Activated T-helper 17 cell treated with anti-CD3 and anti-CD28 coated beads, Interleukin-2, amount 50 U/mL, for 72 hours (primary cell): ENCODE data around the gene LARGE2. TPM values are rescaled to one million over a fixed set of nuclear protein-coding genes. Genes with fewer than 3 reads are reported as not detected.
"Not testable (repeated sequence)": the region's sequence is repeated elsewhere in the genome, so short reads cannot be mapped to it uniquely, and the experiment has no call there.

Experiments used
- ATAC-seq: fragments of 150-1000 bp; cut with Tn5 transposase; replicated peaks from 2 replicates; pipeline ENCODE4 v1.10.0; 2021; ENCODE audit warnings: mild to moderate bottlenecking, moderate library complexity
- H3K27ac Mint-ChIP-seq: one replicate; pipeline ENCODE4 v1.8.0; 2022; ENCODE audit warnings: mixed read lengths
- H3K27me3 Mint-ChIP-seq: one replicate; pipeline ENCODE4 v1.8.0; 2022; ENCODE audit warnings: mixed read lengths
- H3K36me3 Mint-ChIP-seq: one replicate; pipeline ENCODE4 v1.8.0; 2022; ENCODE audit warnings: low read depth, mild to moderate bottlenecking, mixed read lengths
- H3K4me1 Mint-ChIP-seq: one replicate; pipeline ENCODE4 v1.8.0; 2022; ENCODE audit warnings: mixed read lengths
- H3K4me3 Mint-ChIP-seq: one replicate; pipeline ENCODE4 v1.8.0; 2022; ENCODE audit warnings: mild to moderate bottlenecking, mixed read lengths
- H3K9me3 Mint-ChIP-seq: one replicate; pipeline ENCODE4 v1.8.0; 2022; ENCODE audit warnings: mixed read lengths
- total RNA-seq, 2 donors: library from RNA; stranded (reverse); gene quantifications; one replicate each; pipeline ENCODE4 v1.2.3, GENCODE V29; 2022

LARGE2 gene
- total RNA-seq, 2 donors from 2014 or later, result 0.80 to 1.8 TPM

DNA sequence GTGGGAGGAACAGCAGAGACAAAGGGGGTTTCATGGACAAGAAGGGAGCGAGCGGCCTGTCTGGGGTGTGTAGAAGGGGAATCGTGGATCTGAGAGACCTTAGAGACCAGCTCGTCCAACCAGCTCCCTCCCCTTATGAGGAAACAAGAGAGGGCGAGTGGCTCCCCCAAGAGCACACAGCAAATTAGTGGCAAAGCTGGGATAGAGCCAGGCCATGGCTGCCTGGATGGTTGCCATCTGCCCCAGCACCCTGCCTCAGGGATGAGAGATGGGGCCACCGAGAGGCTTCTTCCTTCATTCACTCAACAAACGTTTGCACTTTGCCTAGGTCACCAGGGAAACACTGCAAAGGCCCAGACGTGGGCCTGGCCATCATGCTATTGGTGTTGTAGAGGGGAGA is 32.9 kb upstream of the LARGE2 start:
- Mint-ChIP-seq H3K9me3 (no peaks in the 10 kb centered on the region), H3K4me3 (no peak overlapping the region), H3K36me3 (no peaks in the 10 kb centered on the region), H3K27me3 (peaks cover 8% of the 10 kb centered on the region), H3K27ac (no peak overlapping the region), H3K4me1 (no peaks in the 10 kb centered on the region)
- ATAC-seq, result no peak

DNA sequence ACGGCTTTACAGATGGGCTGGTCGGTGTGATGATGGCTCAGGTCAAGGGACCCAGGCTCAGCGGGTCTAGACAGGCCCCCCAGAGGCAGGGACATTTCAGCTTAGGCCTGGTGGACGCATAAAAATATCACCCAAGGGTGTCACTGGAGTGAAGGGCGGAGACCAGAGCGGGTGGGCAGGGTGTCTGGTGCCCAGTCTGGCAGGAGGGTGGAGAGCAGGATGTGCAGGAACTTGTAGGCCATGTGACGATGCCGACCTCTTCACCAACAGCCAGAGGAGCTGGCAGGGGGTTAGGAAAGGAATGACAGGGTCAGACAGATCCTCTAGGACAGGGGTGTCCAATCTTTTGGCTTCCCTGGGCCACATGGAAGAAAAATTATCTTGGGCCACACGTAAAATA is 32.5 kb upstream of the LARGE2 start:
- Mint-ChIP-seq H3K9me3 (no peaks in the 10 kb centered on the region), H3K4me1 (no peaks in the 10 kb centered on the region)

DNA sequence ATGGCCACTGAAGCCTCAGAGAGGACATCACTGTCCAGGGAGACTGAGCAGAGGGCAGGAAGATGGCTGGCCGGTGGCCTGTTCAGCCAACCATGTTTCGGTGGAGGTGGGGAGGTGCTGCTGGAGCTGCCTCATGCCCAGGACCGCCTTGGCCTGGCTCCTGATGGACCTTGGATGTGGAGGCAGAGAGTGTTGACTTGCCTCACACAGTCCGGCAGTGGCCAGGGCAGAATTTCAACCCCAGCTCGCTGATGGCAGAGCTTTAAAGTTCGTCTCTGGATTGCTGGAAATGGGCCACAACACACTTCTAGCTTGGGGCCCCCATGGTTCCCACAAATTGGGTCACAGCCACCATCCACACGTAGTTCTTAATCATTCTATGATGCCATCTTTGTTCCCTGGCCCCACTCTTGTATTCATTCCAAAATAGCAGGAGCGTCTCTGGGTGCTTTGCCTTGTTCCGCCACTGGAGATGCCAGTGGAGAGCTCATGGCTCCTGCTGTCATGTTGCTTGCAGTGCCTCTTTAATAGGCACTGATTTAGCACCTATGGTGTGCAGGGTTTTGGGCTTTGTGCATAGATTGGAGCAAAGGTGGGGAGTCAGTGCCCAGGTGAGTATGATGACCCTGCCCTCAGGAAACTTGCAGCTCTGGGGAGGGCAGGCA is 31.4 kb upstream of the LARGE2 start:
- no peaks in the 10 kb centered on the region for H3K9me3 Mint-ChIP-seq
- ATAC-seq, result no peak
- no peaks in the 10 kb centered on the region for H3K4me1 Mint-ChIP-seq
- no peak overlapping the region for H3K4me3 Mint-ChIP-seq
- no peak overlapping the region for H3K27ac Mint-ChIP-seq
- H3K27me3 Mint-ChIP-seq, result peaks cover 15% of the 10 kb centered on the region
- H3K36me3 Mint-ChIP-seq, result no peaks in the 10 kb centered on the region

More for the DNA sequence above, 32.5 kb upstream of the LARGE2 start:
- H3K27me3 Mint-ChIP-seq, result peaks cover 12% of the 10 kb centered on the region
- no peak for ATAC-seq
- no peak overlapping the region for H3K27ac Mint-ChIP-seq
- no peaks in the 10 kb centered on the region for H3K36me3 Mint-ChIP-seq
- H3K4me3 Mint-ChIP-seq, result no peak overlapping the region

DNA sequence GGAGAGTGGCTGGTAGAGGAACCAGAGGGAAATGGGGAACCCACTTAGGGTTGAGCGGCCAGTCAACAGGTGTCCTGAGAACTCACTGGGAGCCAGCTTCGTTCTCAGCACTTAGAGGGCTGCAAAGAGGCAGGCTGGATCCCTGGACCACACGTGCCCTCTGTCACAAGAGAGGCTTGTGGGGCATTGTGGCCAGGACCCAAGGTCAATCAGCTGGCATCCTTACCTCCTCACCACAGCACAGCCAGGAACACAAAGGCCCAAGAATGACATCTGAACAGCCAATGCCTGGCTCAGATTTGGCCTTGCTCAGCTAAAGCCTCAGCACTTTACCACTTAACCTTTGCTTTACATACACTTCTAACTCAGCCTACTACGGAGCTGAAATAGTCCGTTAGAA is 29.6 kb upstream of the LARGE2 start:
- no peak for ATAC-seq
- H3K36me3 Mint-ChIP-seq, result no peaks in the 10 kb centered on the region
- no peaks in the 10 kb centered on the region for H3K4me1 Mint-ChIP-seq
- no peaks in the 10 kb centered on the region for H3K9me3 Mint-ChIP-seq
- no peak overlapping the region for H3K4me3 Mint-ChIP-seq
- peaks cover 16% of the 10 kb centered on the region for H3K27me3 Mint-ChIP-seq
- H3K27ac Mint-ChIP-seq, result no peak overlapping the region

DNA sequence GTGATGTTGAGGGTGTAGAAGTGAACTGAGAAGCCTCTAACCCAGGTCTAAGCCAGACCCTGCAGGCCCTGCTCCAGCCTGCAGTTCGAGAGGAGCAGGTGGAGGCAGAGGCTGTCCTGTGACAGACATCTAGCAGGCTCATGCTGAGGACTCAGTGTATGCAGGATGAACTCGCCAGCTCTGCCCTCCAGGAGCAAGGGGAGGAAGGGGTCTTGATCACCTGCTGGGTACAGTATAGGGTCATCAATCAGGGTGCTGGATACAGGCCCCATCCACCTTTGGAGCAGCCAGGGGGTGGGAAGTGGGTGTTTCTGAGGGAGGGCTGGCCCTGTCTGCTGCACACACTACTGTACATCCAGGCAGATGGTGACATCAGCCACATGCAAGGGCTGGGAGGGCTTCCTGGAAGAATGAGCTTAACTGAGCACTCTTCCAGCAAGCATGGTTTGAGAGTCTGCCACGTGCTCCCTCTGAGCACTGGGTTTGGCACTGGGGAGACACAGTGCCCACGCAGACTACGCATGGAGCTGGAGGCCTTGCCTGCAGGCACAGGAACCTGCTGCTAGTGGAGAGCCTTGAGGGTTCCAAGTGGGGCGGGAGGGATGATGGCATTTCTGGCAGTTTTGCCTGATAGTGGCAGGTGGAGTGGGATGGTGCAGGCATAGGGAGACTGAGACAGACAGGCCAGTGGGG is 27.8 kb upstream of the LARGE2 start:
- Mint-ChIP-seq H3K27ac (no peak overlapping the region), H3K4me3 (no peak overlapping the region), H3K9me3 (no peaks in the 10 kb centered on the region), H3K4me1 (no peaks in the 10 kb centered on the region), H3K36me3 (no peaks in the 10 kb centered on the region), H3K27me3 (peaks cover 22% of the 10 kb centered on the region)
- no peak for ATAC-seq

DNA sequence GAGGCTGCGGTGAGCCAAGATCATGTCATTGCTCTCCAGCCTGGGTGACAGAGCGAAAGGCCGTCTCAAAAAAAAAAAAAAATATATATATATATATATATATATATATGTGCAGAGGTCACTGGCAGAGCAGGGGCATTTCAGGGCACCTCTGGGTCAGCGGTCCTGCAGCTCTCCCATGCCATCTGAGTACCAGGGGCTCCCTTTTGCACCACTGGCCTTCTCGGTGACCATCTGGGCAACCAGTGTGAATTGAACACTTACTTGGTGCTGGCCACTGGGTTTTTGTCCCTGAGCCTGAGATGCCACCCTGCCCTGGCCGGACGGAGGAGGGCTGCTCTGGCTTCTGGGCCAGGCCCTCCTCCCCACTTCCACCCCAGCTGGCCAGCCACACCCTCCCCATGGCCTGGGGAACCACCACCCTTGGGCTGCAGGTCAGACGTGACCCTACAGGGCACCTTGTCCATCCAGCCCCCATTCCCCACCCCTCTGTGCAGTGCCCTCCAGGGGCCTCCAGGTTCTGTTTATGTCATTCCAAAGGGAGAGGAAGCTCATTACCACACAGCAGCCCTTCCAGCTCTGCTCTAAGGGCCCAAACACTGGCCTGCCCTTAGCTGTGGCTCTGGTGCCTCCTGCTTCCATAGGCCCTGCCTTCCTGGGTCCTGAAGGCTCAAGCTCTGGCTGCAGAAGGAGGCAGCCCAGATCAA is 26.8 kb upstream of the LARGE2 start:
- no peak for ATAC-seq
- H3K4me1 Mint-ChIP-seq, result no peaks in the 10 kb centered on the region
- H3K36me3 Mint-ChIP-seq, result no peaks in the 10 kb centered on the region
- H3K27me3 Mint-ChIP-seq, result peaks cover 21% of the 10 kb centered on the region
- H3K4me3 Mint-ChIP-seq, result no peak overlapping the region
- H3K27ac Mint-ChIP-seq, result no peak overlapping the region
- no peaks in the 10 kb centered on the region for H3K9me3 Mint-ChIP-seq

DNA sequence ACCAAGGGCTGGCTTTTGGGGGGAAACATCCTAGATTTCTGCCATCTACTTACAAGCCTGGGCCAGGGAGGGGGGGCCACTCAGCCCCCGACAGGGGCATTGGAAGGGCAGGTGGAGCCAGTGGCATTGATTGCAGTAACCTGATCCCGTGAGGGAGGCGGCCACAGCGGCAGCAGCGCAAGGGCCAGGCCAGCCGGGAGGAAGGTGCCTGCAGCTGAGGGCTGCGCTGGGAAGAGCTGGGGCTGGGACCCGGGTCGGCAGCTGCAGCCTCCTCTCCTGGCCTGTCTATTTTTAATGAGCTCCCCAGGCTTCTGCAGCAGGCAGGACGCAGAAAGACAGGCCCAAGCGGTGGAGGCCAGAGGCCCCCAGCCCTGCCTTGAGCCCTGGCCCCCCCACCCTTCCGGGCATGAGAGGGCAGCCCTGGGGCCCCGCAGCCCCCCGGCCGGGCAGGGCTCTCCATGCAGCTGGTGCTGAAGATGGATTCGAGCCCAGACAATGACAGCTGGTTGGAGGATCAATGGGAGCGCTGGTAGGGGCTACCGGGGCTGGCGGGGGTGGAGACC is 26.0 kb upstream of the LARGE2 start:
- Mint-ChIP-seq H3K4me1 (no peaks in the 10 kb centered on the region), H3K27ac (no peak overlapping the region), H3K27me3 (peaks cover 24% of the 10 kb centered on the region), H3K9me3 (no peaks in the 10 kb centered on the region), H3K36me3 (no peaks in the 10 kb centered on the region), H3K4me3 (no peak overlapping the region)
- no peak for ATAC-seq

DNA sequence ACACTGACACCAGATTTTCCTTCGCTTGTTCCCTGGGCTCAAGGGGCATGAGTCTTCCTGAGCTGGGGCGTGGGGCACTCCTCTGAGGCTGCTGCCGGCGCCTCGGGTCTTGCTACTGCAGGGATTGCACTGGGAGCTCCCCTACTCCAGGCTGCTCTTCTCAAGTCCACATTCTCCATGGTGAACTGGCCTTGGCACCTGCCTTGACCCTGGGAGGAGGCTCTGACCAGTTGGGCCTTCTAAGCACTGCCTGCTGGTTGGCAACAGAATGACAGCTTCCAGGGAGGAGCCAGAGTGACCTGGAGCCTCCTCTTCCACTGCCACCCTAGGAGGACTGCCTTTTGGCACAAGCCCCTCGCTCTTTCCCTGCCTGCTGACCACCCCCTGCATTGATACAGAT is 24.9 kb upstream of the LARGE2 start:
- Mint-ChIP-seq H3K36me3 (no peaks in the 10 kb centered on the region), H3K27me3 (peaks cover 24% of the 10 kb centered on the region), H3K4me3 (no peak overlapping the region), H3K4me1 (no peaks in the 10 kb centered on the region), H3K9me3 (no peaks in the 10 kb centered on the region), H3K27ac (no peak overlapping the region)
- no peak for ATAC-seq

DNA sequence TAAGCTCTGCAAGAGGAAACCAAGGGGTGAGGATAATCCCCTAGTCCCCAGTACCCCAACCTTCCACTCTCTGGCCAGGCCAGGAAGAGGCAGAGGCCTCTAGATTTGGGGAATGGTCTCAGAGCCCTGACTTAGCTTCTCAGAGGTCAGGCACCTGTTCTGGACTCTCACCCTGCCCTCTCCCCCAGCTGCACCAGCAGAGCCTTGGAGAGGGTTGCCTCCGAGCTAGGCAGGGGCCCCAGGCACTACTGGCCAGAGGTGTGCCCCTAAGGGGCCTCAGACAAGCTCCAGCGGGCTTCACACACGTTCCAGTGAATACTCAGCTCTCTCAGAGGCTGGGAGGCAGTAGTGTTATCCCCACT is 23.4 kb upstream of the LARGE2 start:
- H3K27ac Mint-ChIP-seq, result no peak overlapping the region
- no peaks in the 10 kb centered on the region for H3K36me3 Mint-ChIP-seq
- peak; percentile 2 for ATAC-seq
- H3K9me3 Mint-ChIP-seq, result no peaks in the 10 kb centered on the region
- peak overlapping the region; percentile 37 for H3K4me3 Mint-ChIP-seq
- no peaks in the 10 kb centered on the region for H3K4me1 Mint-ChIP-seq
- peaks cover 21% of the 10 kb centered on the region for H3K27me3 Mint-ChIP-seq

DNA sequence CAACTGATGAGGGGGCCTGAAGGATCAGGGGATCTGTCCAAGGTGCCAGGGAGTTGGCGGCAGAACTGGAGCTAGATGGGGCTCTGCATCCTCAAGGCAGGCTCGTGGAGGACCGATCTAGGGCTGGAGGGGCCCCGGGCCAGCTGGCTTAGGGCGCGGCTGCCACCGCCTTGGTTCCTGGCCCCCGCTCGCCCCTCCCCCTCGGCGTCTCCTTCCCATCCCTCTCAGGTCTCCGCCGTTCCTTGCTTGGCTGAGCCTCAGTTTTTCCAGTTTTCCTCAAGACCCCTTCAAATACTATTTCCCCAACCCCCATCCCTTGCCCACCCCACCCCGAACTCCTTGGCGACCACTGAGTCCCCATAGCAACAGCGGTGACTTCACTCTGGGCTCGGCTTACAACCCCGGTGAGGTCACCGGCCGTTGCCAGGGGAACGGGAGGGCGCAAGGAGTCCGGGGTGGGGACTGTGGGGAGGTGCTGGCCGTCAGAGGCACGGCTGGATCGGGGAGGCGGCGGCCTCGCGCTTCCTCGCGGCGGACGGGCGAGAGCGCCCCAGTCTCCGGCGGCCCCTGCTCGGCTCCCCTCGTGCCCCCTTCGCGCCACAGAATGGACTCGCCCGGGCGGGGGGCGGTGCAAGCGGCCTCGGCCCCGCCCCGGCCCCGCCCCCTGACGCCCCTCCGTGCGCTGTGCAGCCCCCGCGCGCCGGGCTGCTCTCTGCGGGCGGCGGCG is 22.8 kb upstream of the LARGE2 start:
- H3K4me3 Mint-ChIP-seq, result peak overlapping the region; percentile 37
- peaks cover 20% of the 10 kb centered on the region for H3K27me3 Mint-ChIP-seq
- no peak overlapping the region for H3K27ac Mint-ChIP-seq
- no peaks in the 10 kb centered on the region for H3K36me3 Mint-ChIP-seq
- peak; percentile 86 for ATAC-seq
- no peaks in the 10 kb centered on the region for H3K9me3 Mint-ChIP-seq
- no peaks in the 10 kb centered on the region for H3K4me1 Mint-ChIP-seq

DNA sequence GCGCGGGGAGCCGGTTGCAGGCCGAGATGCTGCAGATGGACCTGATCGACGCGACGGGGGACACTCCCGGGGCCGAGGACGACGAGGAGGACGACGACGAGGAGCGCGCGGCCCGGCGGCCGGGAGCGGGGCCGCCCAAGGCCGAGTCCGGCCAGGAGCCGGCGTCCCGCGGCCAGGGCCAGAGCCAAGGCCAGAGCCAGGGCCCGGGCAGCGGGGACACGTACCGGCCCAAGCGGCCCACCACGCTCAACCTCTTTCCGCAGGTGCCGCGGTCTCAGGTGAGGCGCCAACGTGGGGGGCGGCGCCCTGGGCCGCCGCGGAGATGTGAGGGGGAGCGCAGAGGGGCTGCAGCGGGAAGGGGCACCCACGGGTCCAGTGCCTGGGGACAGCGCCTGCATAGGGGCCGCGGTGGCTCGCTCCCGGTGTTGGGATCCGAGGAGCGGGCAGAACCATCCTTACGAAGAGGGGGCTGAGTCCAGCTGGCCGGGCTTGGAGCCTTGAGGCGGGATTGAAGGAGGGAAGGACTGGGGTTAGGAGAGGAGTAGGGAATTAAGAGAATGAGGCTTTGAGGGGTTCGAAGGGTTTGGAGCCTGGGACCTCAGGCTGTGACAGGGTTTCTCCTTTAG is 22.2 kb upstream of the LARGE2 start:
- Mint-ChIP-seq H3K4me3 (peak overlapping the region; percentile 62), H3K27me3 (peaks cover 14% of the 10 kb centered on the region)
- not testable (repeated sequence) for H3K36me3 Mint-ChIP-seq, H3K4me1 Mint-ChIP-seq, H3K9me3 Mint-ChIP-seq, ATAC-seq, H3K27ac Mint-ChIP-seq

DNA sequence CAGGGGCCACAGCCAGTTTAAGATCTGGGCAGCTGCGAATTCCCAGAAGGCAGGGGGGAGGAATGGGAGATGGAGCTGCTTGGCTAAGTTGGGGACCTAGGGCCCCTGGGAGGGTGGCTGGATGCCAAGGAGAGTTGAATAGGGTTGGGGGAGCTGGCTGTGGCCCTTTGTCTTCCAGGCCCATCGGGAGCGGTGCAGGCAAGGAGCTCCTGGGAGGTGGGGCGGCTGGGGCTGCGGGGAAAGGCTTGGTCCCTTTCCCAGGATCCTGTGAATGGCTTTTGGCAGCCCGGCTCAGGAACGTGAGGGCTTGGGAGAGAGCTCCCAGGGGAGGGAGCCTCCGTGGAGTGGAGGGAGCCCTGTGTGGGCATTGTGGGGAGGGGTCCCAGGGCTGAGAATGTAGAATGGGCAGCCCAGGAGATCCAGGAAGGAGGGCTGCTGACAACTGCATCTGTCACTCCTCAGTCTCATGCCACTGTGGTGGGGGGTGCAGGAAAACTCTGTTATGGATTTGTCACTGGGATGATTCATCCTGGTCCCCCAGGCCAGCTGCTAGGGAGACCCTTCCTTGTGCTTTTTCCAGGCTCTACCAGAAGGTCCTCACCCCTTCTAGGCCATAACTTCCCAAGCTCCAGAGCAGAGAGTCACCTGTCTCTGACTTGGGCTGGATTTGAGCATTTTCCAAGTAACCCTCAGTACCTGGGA is 21.4 kb upstream of the LARGE2 start:
- Mint-ChIP-seq H3K4me3 (peak overlapping the region; percentile 62), H3K4me1 (no peaks in the 10 kb centered on the region), H3K27ac (no peak overlapping the region), H3K9me3 (no peaks in the 10 kb centered on the region), H3K36me3 (no peaks in the 10 kb centered on the region), H3K27me3 (peaks cover 14% of the 10 kb centered on the region)
- no peak for ATAC-seq

DNA sequence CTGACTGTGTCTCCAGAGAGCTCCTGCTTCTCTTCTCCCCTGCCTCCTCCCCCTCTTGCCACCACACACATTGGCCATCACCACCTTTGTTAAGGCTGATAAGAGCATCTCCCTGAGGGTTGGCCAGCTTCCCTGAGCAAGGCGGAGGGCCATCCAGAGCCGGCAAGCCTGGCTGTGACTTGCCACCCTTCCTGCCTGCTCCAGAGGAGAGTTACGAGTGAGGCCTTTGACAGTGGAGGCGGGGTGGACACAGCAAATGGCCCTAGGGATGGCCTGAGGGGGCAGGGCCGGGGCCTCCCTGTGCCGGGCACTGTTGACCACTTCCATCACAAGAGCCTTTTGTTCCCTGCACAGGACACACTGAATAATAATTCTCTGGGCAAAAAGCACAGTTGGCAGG is 20.8 kb upstream of the LARGE2 start:
- no peaks in the 10 kb centered on the region for H3K4me1 Mint-ChIP-seq
- H3K27me3 Mint-ChIP-seq, result peaks cover 14% of the 10 kb centered on the region
- no peak overlapping the region for H3K4me3 Mint-ChIP-seq
- no peaks in the 10 kb centered on the region for H3K9me3 Mint-ChIP-seq
- no peak for ATAC-seq
- H3K36me3 Mint-ChIP-seq, result no peaks in the 10 kb centered on the region
- H3K27ac Mint-ChIP-seq, result no peak overlapping the region
